NCI-H526 treated with DMSO at 0.1 percent for 48 hours (cell line): ENCODE data around the gene ARHGAP9.
"Not testable (repeated sequence)": the region's sequence is repeated elsewhere in the genome, so short reads cannot be mapped to it uniquely, and the experiment has no call there.

ENCODE experiments used
- DNase-seq: peaks from one replicate; lab custom pipeline; 2025; lab: John Stamatoyannopoulos, UW

ARHGAP9 gene

GRCh38 chr12:57517187-57517586, 37.5 kb upstream of the ARHGAP9 start:
- no peak for DNase-seq

DNA sequence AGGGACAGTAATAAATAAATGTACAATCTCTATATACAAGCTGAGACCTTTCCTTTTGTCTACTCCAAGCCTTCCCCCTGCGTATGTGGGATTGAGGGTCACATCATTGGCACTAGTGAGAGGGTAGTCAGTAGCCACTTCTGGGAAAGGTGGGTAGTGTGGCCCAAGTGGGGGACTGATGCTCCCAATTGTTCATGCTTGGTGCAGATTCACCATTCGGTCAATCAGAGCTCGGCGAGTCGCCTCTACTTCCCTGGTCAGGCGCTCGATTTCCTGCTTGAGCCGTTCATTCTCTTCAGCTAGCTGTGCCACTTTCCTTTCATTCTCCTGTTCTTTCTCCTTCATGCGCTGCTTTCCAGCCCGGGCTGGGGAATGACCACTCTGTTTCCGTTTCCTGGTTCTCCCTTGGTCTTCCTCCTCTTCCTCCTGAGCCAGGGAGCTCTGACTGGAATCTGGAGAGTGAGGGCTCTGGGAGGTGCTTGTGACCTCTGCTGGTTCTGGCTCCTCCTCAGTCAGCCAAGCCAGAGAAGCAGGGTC, 37.0 kb upstream of the ARHGAP9 start:
- no peak for DNase-seq

DNA sequence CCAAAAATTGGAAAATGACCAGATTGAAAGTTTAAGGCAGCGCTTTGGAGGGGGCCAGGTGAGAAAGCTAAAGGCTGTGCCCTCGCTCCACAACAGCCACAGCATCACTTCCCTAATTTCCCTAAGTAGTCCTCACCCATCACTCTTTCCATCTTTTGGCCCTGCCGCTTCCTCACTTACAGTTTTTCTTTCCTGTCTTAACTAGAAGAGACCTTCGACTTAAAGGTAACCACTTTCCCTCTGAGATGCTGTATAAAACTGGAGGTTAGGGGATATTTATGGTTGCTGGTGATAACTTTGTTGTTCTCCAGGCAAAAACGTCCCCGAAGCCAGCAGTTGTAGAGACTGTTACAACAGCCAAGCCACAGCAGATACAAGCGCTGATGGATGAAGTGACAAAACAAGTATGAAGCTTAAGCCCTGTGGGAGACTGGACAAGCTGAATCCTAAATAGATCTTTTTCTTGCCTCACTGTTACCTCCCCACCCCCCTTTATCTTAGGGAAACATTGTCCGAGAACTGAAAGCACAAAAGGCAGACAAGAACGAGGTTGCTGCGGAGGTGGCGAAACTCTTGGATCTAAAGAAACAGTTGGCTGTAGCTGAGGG, 36.4 kb upstream of the ARHGAP9 start:
- no peak for DNase-seq

DNA sequence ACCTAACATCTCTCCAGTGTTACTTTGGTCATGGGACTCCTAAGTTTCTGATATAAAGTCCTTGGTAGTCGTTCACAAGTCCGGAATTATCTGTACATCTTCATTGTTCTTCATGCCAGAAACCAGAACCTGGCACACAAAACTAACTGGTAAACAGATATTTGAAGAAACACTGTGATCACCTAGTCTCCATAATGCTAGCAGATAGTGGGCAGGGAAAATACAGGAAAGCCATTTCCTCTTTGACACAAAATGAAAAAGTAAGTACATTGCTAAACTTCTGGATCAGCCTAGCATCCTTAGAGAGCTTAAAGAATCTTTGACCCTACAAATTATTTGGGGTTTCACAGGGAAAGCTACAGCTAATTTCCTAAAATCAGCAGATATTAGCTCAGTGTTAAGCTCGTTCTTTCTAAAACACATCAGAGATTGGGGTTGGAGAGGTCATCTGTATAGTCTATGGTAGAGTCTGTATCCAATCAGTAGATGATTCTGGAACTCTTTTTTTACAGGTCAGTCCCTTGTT, 35.8 kb upstream of the ARHGAP9 start:
- no peak for DNase-seq

DNA sequence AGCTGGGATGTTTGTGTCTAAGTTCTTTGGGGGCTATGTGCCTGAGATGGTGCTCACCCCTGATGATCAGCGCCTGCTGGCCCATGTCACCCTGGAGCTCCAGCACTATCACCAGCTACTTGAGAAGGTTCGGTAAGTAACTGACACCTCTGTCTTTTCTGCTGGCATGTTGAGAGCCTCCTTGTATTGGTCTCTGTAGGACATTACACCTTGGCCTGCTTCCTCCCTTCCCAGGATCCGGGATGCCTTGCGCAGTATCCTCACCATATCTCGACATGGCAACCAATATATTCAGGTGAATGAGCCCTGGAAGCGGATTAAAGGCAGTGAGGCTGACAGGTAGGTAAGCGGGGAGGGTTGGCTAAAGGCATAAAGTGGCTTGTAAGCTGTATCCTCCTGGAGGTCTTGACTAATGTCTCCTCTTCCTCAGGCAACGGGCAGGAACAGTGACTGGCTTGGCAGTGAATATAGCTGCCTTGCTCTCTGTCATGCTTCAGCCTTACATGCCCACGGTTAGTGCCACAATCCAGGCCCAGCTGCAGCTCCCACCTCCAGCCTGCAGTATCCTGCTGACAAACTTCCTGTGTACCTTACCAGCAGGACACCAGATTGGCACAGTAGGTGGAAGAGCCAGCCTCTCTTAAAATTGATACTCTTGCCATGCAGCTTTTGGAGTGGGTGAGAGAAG, 35.2 kb upstream of the ARHGAP9 start:
- DNase-seq: no peak

DNA sequence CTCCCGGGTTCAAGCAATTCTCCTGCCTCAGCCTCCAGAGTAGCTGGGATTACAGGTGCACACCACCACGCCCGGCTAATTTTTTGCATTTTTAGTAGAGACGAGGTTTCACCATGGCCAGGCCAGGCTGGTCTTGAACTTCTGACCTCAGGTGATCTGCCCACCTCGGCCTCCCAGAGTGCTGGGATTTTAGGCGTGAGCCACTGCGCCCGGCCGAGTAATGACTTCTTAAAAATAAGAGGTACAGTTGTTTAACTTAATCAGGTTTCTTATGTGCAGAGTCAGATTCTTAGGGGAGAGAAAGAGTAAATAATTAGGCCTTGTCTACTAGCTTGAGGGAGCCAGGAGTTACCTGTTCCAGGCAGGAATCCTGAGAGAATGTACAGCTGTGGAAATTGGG, 34.6 kb upstream of the ARHGAP9 start:
- not testable (repeated sequence) for DNase-seq

DNA sequence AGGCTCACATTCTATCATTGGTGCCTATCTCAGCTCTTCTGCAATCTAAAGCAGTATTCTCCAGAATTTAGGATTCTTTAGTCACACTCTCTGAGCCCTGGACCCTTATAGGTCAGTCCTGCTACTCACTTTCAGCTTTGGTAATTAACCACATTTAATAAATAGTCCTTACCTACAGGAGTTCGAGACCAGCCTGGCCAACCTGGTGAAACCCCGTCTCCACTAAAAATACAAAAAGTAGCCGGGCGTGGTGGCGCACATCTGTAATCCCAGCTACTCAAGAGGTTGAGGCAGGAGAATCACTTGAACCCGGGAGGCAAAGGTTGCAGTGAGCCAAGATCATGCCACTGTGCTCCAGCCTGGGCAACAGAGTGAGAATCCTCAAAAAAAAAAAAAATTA, 34.0 kb upstream of the ARHGAP9 start:
- DNase-seq: not testable (repeated sequence)

DNA sequence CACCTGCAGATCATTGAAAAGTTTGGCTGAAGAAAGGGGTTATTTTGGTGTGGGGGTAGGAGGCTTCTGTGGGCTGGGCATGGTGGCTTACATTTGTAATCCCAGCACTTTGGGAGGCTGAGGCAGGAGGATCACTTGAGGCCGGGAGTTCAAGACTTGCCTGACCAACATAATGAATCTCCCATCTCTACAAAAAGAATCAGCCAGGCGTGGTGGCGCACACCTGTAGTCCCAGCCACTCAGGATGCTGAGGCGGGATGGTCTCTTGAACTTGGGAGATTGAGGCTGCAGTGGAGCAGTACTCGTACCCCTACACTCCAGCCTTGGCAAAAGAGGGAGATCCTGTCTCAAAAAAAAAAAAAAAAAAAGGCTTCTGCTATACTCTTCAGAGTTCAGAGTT, 33.6 kb upstream of the ARHGAP9 start:
- DNase-seq: no peak

DNA sequence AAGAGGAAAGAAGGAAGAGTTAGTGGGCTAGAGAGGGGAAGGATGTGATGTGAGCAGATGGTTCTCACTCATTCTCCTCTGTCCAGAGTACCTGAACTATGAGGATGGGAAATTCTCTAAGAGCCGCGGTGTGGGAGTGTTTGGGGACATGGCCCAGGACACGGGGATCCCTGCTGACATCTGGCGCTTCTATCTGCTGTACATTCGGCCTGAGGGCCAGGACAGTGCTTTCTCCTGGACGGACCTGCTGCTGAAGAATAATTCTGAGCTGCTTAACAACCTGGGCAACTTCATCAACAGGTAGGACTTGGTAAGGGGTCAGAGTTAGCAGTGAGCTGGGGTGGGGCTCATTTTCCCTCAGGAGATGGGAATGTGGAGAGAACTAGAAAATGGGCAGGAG, 33.0 kb upstream of the ARHGAP9 start:
- no peak for DNase-seq

DNA sequence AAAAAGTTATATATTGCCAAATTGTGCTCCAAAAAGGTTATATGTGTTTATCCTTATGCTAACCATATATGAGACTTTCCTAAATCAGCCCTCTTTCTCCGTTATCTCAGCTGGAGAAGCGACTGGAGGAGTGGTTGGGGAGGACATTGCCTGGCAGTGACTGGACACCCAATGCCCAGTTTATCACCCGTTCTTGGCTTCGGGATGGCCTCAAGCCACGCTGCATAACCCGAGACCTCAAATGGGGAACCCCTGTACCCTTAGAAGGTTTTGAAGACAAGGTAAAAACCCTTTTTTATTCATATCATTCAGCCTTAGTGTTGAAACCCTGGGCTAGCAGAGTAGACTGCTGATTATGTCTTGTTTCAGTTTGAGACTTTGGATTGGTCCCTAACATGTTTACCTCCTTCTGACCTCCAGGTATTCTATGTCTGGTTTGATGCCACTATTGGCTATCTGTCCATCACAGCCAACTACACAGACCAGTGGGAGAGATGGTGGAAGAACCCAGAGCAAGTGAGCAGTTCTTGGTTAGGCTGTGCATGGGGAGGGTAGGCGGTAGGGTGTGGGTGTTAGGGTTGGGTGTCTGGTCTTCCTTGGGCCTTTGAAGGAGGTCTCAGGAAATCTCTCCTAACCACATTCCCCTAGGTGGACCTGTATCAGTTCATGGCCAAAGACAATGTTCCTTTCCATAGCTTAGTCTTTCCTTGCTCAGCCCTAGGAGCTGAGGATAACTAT, 32.1 kb upstream of the ARHGAP9 start:
- no peak for DNase-seq

DNA sequence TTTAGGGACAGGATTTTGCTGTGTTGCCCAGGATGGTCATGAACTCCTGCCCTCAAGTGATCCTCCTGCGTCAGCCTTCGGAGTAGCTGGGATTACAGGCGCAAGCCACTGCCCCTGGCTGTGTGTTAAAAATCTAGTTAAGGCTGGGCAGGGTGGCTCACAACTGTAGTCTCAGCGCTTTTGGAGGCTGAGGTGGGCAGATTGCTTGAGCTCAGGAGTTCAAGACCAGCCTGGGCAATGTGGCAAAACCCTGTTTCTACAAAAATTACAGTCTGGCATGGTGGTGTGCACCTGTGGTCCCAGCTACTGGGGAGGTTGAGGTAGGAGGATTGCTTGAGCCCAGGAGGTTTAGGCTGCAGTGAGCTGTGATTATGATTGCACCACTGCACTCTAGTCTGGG, 31.5 kb upstream of the ARHGAP9 start:
- DNase-seq: no peak

DNA sequence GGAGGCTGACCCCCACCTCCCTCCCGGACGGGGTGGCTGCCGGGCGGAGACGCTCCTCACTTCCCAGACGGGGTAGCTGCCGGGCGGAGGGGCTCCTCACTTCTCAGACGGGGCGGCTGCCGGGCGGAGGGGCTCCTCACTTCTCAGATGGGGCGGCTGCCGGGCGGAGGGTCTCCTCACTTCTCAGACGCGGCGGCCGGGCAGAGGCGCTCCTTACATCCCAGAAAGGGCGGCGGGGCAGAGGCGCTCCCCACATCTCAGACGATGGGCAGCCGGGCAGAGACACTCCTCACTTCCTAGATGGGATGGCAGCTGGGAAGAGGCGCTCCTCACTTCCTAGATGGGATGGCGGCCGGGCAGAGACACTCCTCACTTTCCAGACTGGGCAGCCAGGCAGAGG, 28.1 kb upstream of the ARHGAP9 start:
- DNase-seq: not testable (repeated sequence)

GRCh38 chr12:57506541-57506940, 26.9 kb upstream of the ARHGAP9 start:
- DNase-seq: not testable (repeated sequence)

- DNase-seq: not testable (repeated sequence)
Measured at GRCh38 chr12:57502311-57502969, 22.8 kb upstream of the ARHGAP9 start.

DNA sequence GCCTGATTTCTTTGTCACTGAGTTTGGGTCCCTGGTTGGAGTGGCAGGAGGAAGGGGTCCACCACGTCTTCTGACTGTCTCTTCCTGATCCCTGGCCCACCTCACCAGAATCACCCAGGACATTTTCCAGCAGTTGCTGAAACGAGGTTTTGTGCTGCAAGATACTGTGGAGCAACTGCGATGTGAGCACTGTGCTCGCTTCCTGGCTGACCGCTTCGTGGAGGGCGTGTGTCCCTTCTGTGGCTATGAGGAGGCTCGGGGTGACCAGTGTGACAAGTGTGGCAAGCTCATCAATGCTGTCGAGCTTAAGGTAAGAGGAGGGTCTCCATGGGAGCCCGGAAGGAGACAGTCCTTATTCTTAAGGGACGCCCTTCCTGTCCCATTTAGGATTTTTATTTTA, 20.5 kb upstream of the ARHGAP9 start:
- no peak for DNase-seq

DNA sequence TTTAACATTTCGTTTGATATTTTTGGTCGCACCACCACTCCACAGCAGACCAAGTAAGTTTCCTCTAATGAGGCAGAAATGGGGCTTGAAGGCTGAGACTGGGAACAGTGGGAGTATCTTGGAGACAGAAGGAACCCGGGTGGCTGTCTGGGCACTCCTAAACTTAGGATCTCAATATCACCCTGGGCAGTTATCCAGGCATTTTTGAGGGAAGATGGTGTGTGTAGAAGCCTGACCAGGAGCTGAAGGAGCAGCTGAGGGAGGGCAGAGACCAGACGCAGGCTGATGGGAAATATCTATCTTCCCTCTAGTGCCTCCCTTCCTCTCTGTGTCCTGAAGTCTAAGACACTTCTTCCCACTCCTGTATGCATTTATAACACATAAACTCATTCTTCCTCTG, 18.9 kb upstream of the ARHGAP9 start:
- no peak for DNase-seq

- DNase-seq: no peak
Measured at GRCh38 chr12:57498132-57498502, 18.5 kb upstream of the ARHGAP9 start.

DNA sequence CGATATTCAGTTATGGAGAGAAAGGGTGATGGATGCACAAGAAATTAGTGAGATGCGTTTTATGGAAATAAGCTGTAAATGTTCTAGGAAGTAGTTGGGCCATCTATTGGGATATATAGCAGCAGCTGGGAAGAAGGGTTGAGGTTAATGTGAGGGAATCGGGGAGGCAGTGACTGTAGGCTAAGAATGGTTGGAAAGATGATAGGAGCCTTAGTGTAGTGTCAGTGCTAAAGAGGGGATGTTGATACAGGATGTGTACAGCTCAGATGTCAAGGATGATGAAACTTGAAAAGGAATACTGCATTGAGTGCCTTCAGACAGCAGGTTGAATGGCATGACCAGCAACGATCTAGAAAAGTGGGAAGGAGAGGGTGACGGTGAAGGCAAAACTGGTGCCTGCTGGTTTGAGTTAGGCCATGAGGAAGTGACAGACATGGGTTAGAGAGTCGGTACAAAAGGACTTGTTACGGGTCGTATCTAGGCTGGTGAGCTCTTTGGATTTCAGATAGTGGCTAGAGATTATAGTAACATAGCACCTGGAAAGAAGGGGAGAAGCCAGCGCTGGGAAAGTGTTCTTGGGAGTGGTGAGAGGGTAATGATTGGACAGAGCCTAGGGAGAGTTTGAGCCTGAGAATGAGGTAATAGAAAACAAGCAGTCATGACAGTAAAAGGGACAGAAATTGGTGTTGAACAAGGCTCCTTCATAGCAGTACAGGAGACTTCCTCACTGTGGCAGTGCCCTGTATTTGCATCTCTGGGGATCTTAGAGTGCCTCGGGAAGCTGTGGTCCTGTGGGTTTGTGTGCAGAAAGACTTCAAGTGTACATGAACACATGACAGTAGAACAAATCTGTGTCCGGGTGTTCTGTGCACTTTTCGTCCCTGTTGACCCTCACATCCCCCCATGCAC, 17.8 kb upstream of the ARHGAP9 start:
- no peak for DNase-seq

DNA sequence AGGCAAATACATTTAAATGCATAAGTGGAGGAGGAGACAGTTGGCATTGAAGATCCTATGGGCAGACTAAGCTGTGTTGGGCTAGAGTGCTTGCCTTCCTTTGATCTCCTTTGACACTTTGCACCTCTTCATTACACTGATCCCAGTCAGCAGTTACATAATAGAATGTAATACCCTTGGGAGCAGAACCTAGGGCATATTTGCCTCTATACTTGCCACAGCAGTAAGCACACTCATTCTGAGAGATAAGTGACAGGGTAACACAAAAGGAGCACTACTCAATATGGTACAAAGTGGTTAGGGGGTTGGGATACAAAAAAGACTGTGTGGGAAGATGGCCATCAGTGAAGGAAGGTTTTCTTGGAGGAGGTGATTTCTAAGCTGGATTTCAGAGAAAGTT, 17.2 kb upstream of the ARHGAP9 start:
- DNase-seq: no peak

DNA sequence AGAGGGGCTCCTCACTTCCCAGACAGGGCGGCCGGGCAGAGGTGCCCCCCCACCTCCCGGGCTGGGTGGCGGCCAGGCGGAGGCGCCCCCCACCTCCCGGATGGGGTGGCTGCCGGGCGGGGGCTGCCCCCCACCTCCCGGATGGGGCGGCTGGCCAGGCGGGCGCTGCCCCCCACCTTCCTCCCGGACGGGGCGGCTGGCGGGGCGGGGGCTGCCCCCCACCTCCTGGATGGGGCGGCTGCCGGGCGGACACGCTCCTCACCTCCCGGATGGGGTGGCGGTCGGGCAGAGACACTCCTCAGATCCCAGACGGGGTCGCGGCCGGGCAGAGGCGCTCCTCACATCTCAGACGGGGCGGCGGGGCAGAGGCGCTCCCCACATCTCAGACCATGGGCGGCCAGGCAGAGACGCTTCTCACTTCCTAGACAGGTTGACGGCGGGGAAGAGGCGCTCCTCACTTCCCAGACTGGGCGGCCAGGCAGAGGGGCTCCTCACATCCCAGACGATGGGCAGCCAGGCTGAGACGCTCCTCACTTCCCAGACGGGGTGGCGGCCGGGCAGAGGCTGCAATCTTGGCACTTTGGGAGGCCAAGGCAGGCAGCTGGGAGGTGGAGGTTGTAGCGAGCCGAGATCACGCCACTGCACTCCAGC, 15.5 kb upstream of the ARHGAP9 start:
- DNase-seq: not testable (repeated sequence)
